GM19099 (cell line): ENCODE results near the gene MMP25.

ENCODE experiments used
- POLR2A ChIP-seq: IDR thresholded peaks from 3 replicates; pipeline ENCODE4 v1.6.1; 2011; ENCODE audit warnings: low read depth; ENCODE audit not compliant: insufficient read length; ENCODE audit errors: extremely low read depth

MMP25 gene

DNA sequence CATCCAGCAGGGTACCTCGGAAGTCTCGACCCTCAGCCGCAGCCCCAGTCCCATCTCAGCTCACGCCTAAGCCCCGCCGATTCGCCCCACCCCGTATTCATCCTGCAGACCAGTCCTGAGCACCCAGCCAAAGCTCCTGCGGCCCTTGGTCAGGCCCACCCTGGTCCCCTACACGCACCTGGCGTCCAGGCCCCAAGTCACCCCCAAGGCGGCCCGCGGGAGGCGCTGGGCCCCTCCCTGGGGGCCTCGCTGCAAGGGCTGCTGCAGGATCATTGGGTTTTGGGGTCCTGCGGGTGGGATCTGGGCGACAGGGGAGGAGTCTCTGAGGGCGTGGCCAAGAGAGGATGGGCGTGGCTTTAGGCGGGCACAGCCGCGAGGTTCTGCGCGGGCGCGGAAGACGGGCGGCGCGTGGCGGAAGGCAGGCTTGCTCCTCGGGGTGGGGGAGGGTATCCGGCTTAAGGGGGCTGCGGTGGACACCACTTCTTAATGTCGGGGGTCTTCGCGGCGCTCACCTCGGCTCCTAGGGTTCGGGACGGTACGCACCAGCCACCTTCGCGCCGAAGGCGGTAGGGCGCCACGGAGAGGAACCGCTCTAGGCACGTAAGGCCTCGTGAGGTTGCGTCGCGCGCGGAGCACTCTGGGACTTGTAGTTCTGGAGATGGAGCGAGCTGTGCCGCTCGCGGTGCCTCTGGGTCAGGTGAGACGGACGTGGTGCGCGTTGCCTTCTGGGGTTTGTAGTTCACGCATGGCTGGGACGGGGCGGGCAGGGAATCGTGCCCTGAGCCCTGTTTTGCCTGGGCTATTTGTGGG is 22.5 kb upstream of the MMP25 start, which contains the start of the genes HCFC1R1 and THOC6:
Gene HCFC1R1, minus strand, starts transcription at position 274 of the 810 bp plus-strand sequence. Its CDS starts 1 bp downstream, at position 273.
Gene THOC6, plus strand, starts transcription at position 367 of the 810 bp plus-strand sequence. Its CDS starts 292 bp downstream, at position 659.
- TF ChIP-seq POLR2A: peak; percentile 89

DNA sequence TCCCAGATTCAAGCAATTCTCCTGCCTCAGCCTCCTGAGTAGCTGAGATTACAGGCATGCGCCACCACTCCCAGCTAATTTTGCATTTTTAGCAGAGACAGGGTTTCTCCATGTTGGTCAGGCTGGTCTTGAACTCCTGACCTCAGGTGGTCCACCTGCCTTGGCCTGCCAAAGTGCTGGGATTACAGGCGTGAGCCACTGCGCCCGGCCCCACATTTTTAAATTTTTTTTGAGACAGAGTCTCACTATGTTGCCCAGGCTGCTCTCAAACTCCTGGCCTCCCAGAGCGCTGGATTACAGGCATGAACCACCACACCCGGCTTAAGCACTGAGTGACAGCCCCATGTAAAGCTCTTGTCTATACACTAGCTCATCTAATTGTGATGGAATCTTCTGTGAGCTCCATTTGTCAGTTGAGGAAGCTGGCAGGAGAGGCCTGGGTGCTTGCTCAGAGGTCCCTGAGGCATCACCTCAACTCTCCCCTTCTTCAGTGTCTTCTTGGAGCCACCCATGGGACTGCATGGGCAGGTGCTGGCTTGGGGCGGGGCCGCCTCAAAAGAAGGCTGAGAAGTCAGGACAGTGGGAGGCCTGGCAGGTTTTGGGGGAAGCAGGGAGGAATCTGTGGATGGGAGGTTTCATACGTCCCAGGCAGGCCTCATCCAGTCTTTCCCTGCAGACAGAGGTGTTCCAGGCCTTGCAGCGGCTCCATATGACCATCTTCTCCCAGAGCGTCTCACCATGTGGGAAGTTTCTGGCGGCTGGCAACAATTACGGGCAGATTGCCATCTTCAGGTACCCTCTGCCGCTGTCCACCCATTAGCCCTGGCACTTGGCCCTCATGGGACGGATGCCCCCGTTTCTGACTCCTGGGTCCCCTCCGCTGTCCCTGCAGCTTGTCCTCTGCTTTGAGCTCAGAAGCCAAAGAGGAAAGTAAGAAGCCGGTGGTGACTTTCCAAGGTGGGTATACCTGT is 21.0 kb upstream of the MMP25 start:
- no peak for TF ChIP-seq POLR2A

DNA sequence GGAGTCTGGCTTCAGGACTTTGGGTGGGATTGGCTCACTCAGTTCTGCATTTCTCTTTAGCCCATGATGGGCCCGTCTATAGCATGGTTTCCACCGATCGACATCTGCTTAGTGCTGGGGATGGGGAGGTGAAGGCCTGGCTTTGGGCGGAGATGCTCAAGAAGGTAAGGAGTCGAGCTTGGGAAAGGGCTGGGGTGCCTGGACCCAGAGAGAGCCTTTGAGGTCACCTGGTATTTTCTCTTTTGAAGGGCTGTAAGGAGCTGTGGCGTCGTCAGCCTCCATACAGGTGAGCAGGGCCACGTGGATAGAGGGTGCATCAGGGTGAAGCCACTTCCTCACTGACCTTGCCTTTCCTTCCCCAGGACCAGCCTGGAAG is 20.4 kb upstream of the MMP25 start:
- no peak for TF ChIP-seq POLR2A

DNA sequence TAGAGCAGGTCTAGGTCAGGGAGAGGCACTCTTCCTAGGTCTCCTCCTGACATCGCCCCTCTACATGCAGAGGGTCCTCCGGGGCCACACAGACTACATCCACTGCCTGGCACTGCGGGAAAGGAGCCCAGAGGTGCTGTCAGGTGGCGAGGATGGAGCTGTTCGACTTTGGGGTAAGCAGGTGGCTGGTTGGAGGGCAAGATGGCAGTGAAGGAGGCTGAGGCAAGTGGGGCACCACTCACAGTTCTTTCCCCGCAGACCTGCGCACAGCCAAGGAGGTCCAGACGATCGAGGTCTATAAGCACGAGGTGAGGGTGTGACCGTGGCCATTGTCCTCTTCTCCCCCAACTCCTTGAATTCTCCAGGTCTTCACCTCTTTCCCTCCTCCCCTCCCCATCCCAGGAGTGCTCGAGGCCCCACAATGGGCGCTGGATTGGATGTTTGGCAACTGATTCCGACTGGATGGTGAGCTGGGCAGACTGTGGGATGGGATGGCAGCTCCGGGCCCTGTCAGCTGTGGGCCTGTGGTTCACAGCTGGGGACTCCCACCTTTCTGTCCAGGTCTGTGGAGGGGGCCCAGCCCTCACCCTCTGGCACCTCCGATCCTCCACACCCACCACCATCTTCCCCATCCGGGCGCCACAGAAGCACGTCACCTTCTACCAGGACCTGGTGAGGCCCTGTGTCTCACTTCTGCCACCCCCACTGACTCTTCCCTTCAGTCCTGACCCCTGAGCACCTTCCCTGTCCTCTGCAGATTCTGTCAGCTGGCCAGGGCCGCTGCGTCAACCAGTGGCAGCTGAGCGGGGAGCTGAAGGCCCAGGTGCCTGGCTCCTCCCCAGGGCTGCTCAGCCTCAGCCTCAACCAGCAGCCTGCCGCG is 19.5 kb upstream of the MMP25 start:
- no peak for TF ChIP-seq POLR2A

DNA sequence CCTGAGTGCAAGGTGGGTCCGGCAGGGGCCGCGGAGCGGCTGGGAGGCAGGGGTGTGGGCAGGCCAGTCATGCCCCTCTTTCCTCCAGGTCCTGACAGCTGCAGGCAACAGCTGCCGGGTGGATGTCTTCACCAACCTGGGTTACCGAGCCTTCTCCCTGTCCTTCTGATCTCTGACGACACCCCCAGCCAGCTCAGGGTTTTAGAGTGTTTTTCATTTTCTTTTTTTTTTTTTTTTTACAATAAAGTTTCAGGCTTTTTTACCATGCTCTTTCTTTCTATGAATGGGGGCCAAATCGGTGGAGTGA is 18.9 kb upstream of the MMP25 start:
- TF ChIP-seq POLR2A: no peak

DNA sequence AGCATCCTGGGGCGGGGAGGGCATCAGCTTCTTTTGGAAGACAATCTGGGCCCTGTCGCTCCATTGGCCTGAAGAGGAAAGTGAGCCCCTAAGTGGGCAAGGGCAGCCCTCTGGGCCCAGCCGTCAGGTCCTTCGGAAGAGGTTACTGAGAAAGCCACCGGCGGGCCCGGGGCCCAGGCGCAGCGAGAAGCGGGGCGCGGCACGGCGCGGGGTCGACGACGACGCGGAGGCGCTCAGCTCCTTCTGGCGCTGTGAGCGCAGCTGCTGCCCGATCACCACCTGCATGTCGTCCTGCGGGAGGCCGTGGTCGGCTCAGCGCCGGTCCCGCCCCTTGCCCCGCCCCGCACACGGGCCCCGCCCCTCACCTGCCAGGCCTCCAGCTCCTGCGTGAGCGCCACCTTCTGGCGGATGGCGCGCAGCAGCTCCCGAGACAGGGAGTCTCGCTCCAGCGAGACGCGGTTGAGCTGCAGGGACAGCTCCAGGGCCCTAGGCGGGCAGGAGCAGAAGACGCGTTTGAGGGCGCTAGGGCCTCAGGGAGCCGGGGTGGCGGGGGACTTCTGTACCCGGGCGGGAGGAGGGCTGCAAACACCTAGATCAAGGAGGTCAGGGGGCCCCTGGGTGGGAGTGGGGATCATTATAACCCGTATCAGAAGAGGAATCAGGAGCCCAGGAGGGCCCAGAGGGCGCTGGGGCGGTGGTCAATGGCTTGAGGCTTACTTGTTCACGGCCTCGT is 18.2 kb upstream of the MMP25 start:
- TF ChIP-seq POLR2A: peak; percentile 30

DNA sequence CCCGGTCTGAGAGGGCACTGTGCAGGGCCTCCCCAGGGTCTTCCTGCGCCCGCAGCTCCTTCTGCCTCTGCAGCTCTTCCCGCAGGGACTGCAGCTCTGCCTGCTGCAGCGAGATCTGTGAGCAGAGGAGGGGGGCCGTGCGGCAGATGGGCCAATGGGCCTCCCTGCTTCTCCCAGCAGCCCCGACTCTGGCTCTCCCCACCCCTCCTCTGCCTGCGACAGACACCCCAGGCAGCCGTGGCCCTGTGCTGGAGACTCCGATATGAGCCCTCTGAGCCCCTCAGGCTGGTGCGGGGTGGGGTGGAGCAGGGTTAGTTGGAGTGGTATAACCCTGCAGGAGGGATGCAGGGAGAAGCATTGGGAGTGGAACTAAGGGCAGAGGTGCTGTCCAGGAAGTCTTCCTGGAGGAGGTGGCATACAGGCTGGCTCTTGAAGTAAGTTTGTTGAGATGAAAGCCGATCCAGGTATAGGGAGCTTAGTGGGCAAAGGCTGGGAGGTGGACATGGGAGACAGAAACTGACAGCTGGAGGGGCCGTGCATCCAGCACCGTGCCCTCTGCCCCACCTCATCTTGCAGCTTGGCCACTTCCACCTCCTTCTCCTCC is 17.5 kb upstream of the MMP25 start:
- TF ChIP-seq POLR2A: no peak

DNA sequence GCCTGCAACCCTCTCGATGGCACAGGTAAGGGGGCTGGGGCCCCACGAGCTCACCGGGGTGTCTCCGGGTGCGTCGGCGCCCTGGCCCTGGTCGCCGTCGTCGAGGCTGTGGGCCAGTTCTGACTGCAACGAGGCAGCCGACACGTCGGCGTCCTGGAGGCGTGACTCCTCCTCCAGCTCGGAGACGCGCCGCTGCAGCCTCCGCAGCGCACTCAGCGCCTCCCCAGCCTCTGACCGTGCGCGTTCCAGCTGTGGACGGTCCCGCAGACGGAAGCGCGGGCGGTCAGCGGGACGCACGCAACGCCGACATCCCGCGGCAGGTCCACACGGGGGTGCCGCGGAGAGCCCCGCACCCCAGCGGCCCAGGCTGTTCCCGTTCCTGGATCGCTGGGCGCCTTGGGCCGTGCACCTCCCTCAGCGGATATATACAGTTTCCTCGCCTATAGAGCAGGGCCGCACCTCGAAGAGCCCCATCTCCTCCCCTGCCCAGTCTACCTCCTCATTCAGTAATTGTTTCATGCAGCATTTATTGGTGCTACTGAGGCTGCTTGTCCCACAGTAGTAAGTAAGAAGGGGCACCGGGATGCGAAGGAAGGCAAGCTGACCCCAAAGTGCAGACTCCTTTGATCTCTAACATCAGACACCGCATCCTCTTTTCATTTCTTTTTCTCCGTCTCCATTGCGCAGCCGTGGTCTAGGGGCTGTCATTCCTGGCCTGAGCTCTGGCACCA is 16.7 kb upstream of the MMP25 start:
- TF ChIP-seq POLR2A: no peak

DNA sequence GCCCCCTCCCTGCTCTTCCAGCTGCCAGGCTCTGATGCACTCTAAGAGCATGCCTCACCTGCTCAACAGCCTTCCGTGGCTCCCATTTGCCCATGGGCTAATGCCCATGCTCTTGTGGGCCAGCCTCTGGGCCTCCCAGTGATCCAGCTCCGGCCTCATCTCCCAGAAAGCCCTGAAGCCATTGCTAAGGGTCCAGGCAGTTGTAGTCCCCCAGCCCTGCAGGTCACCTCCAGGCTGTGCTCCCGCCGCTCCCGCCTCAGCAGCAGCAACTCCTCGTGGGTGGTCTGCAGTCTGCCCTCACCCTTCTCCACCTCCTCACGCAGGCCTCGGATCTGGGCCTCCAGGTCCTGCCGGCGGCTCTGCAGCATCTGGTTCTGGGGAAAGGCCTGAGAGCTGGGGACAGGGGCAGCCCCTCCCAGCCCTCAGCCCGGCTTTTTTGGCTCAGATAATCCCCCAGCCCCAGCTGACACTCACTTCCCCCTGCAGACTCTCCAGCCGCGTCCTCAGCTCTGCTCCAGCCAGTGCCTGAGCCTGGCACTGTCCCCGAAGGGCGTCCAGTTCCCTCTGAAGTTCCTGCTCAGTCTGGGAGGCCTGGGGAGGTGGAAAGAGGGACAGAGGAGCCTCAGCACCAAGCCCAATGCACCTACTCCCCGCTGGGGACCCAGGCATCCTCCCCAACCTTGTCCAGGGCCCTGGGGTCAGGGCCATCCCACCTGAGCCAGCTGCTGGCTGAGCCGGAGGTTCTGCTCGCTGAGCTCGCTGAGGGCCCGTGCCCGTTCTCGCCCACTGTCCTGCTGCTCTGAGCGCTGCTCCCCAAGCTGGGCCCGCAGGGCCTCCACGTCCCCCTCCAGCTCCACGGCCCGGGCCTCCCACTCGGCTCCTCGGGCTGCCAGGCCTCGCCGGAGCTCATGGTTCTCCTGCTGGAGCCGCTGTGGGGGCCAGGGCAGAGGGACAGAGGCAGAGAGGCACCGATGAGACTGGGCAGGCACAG is 15.8 kb upstream of the MMP25 start:
- TF ChIP-seq POLR2A: no peak

DNA sequence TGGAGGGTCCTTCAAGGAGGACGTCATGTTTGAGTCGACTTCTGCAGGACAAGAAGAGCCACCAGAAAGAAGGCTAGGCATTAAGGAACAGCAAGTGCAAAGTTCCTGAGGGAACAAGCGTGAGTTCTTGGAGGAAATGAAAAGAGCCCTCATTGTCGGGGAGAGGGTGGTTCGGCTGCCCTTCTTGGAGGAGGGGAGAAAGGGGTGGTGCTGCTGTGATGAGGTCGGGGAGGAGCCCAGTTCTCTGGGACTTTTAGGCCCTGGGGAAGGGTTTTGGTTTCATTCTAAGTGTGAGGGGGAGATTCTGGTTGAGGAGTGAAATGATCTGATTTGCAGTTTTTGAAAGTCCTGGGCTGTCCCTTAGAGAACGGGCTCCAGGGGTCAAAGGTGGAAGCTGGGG is 13.7 kb upstream of the MMP25 start:
- no peak for TF ChIP-seq POLR2A

DNA sequence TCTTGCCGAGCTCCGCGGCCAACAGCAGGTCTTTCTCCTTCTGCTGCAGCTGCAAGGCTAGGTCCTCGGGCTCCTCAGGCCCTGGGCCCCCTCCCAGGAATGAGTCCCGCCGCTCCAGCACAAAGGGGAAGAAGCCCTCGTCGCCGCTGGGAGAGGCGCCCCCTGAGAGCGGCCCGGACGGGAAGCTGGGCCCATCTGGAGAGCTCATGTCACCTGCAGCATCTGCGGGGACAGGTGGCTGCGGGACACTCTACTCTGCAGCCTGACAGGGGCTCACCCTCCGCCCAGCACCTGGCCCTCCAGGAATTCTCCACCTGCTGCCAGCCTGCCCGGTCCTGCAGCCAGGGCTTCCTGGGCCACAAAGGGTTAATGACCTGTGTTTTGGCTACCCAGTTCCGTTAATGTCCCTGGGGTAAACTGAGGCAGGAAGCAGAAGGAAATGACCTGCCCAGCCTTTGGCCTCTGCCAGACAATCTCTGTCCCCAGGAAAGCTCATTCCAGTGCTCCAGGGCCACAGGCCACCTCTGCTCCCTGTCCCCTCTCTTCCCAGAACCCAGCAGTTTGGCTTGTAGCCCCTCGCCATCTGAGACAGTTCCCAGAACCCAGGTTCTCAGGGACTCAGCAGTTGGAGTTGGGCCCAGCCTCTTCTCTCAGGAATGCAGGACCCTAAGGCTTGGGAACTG is 10.9 kb upstream of the MMP25 start:
- TF ChIP-seq POLR2A: no peak

DNA sequence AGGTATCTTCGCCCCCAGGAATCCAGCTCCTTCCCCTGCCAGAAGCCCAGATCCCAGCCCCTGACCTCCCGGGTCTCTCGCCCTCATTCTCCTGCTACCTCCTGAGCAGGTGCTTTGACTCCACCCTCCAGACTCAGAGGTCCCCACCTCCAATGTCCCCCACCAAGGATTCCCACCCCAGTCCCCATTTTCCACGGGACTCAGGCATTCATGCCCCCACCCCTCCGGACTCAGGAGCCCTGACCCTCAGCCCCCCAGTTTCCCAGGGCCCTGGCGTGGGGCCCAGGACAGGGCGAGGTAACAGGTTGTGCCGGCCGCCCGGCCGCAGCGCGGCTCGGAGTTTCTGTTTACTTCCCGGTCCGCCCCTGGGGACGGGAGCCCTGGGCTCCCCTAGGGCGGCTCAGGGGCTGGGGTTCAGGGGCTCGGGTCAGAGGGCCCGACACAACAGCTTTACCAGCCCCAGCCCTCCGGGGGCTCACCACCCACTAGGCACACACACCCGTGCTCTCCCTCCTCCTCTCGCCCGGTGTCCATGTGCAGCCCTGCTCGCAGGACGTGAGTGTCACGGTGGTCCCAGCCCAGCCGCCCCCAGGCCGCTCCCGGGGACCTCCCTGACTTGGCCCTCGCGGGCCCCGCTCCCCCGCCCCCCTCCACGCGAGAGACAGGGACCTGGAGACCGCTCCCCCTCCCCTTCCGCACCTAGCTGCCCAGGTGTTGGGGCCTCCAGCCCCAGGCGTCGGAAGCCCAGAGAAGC is 10.2 kb upstream of the MMP25 start:
- TF ChIP-seq POLR2A: no peak
